ENCODE measurements around the gene RRBP1. TPM values are rescaled to one million over a fixed set of nuclear protein-coding genes. Genes with fewer than 3 reads are reported as not detected.

Gene RRBP1
- total and polyA plus RNA-seq, 4 donors, result 53.2 to 89.2 (median 56.7) TPM

- no peaks in the 10 kb centered on the region for H3K27me3 ChIP-seq (ENCODE audit: control insufficient read depth, insufficient read depth, low read length)
- peaks cover 36% of the 10 kb centered on the region for H3K4me1 ChIP-seq (ENCODE audit: control insufficient read depth, insufficient read depth, low read length)
- H3K27ac ChIP-seq (ENCODE audit: low read depth, low read length), result no peak overlapping the region
- no peak for DNase-seq (ENCODE audit: low read depth in 4 of 6, low spot score in 6 of 6)
- H3K9me3 ChIP-seq (ENCODE audit: control insufficient read depth, insufficient read depth, low read length), result no peaks in the 10 kb centered on the region
- 90% methylated on average over 34 of the region's 40 CpGs for WGBS (ENCODE audit: insufficient coverage)
- H3K36me3 ChIP-seq (ENCODE audit: control insufficient read depth, insufficient read depth, low read length), result peaks cover 86% of the 10 kb centered on the region
- no peak overlapping the region for H3K4me3 ChIP-seq (ENCODE audit: low read depth, low read length)
Observed at GRCh38 chr20:17613328-17614175, 68.5 kb downstream of the RRBP1 start.

- no peak overlapping the region for H3K27ac ChIP-seq (ENCODE audit: low read depth, low read length)
- peaks cover 80% of the 10 kb centered on the region for H3K36me3 ChIP-seq (ENCODE audit: control insufficient read depth, insufficient read depth, low read length)
- 83% methylated on average over 7 of the region's 7 CpGs for WGBS (ENCODE audit: insufficient coverage)
- no peaks in the 10 kb centered on the region for H3K9me3 ChIP-seq (ENCODE audit: control insufficient read depth, insufficient read depth, low read length)
- H3K27me3 ChIP-seq (ENCODE audit: control insufficient read depth, insufficient read depth, low read length), result no peaks in the 10 kb centered on the region
- H3K4me1 ChIP-seq (ENCODE audit: control insufficient read depth, insufficient read depth, low read length), result peaks cover 36% of the 10 kb centered on the region
- DNase-seq (ENCODE audit: low read depth in 4 of 6, low spot score in 6 of 6), result no peak
- H3K4me3 ChIP-seq (ENCODE audit: low read depth, low read length), result no peak overlapping the region
Observed at GRCh38 chr20:17612992-17613327, 69.1 kb downstream of the RRBP1 start.

- Histone ChIP-seq H3K9me3 (ENCODE audit: control insufficient read depth, insufficient read depth, low read length) (no peaks in the 10 kb centered on the region), H3K27ac (ENCODE audit: low read depth, low read length) (no peak overlapping the region), H3K27me3 (ENCODE audit: control insufficient read depth, insufficient read depth, low read length) (no peaks in the 10 kb centered on the region), H3K4me3 (ENCODE audit: low read depth, low read length) (no peak overlapping the region), H3K36me3 (ENCODE audit: control insufficient read depth, insufficient read depth, low read length) (peaks cover 75% of the 10 kb centered on the region), H3K4me1 (ENCODE audit: control insufficient read depth, insufficient read depth, low read length) (peaks cover 33% of the 10 kb centered on the region)
- DNase-seq (ENCODE audit: low read depth in 4 of 6, low spot score in 6 of 6), result no peak
- WGBS (ENCODE audit: insufficient coverage), result 81% methylated on average over 15 of the region's 16 CpGs
Observed at GRCh38 chr20:17612287-17612991, 69.6 kb downstream of the RRBP1 start.

- Histone ChIP-seq H3K27me3 (ENCODE audit: control insufficient read depth, insufficient read depth, low read length) (no peaks in the 10 kb centered on the region), H3K4me3 (ENCODE audit: low read depth, low read length) (no peak overlapping the region), H3K27ac (ENCODE audit: low read depth, low read length) (no peak overlapping the region), H3K9me3 (ENCODE audit: control insufficient read depth, insufficient read depth, low read length) (no peaks in the 10 kb centered on the region), H3K36me3 (ENCODE audit: control insufficient read depth, insufficient read depth, low read length) (peaks cover 68% of the 10 kb centered on the region), H3K4me1 (ENCODE audit: control insufficient read depth, insufficient read depth, low read length) (peaks cover 30% of the 10 kb centered on the region)
- no peak for DNase-seq (ENCODE audit: low read depth in 4 of 6, low spot score in 6 of 6)
- WGBS (ENCODE audit: insufficient coverage), result 88% methylated on average over 25 of the region's 26 CpGs
Observed at GRCh38 chr20:17611540-17612286, 70.3 kb downstream of the RRBP1 start.

- 61% methylated on average over 6 of the region's 6 CpGs for WGBS (ENCODE audit: insufficient coverage)
- no peaks in the 10 kb centered on the region for H3K9me3 ChIP-seq (ENCODE audit: control insufficient read depth, insufficient read depth, low read length)
- no peak overlapping the region for H3K27ac ChIP-seq (ENCODE audit: low read depth, low read length)
- H3K4me3 ChIP-seq (ENCODE audit: low read depth, low read length), result no peak overlapping the region
- peaks cover 63% of the 10 kb centered on the region for H3K36me3 ChIP-seq (ENCODE audit: control insufficient read depth, insufficient read depth, low read length)
- no peaks in the 10 kb centered on the region for H3K27me3 ChIP-seq (ENCODE audit: control insufficient read depth, insufficient read depth, low read length)
- no peak for DNase-seq (ENCODE audit: low read depth in 4 of 6, low spot score in 6 of 6)
- H3K4me1 ChIP-seq (ENCODE audit: control insufficient read depth, insufficient read depth, low read length), result peaks cover 28% of the 10 kb centered on the region
Observed at GRCh38 chr20:17611290-17611539, 70.8 kb downstream of the RRBP1 start.

- 88% methylated on average over 18 of the region's 19 CpGs for WGBS (ENCODE audit: insufficient coverage)
- no peaks in the 10 kb centered on the region for H3K9me3 ChIP-seq (ENCODE audit: control insufficient read depth, insufficient read depth, low read length)
- no peaks in the 10 kb centered on the region for H3K27me3 ChIP-seq (ENCODE audit: control insufficient read depth, insufficient read depth, low read length)
- H3K4me3 ChIP-seq (ENCODE audit: low read depth, low read length), result no peak overlapping the region
- peaks cover 26% of the 10 kb centered on the region for H3K4me1 ChIP-seq (ENCODE audit: control insufficient read depth, insufficient read depth, low read length)
- peaks cover 58% of the 10 kb centered on the region for H3K36me3 ChIP-seq (ENCODE audit: control insufficient read depth, insufficient read depth, low read length)
- H3K27ac ChIP-seq (ENCODE audit: low read depth, low read length), result no peak overlapping the region
- DNase-seq (ENCODE audit: low read depth in 4 of 6, low spot score in 6 of 6), result no peak
Observed at GRCh38 chr20:17610566-17611289, 71.3 kb downstream of the RRBP1 start.

GRCh38 chr20:17609811-17610377 is 72.1 kb downstream of the RRBP1 start:
- no peak overlapping the region for H3K27ac ChIP-seq (ENCODE audit: low read depth, low read length)
- no peak overlapping the region for H3K4me3 ChIP-seq (ENCODE audit: low read depth, low read length)
- peaks cover 49% of the 10 kb centered on the region for H3K36me3 ChIP-seq (ENCODE audit: control insufficient read depth, insufficient read depth, low read length)
- no peaks in the 10 kb centered on the region for H3K27me3 ChIP-seq (ENCODE audit: control insufficient read depth, insufficient read depth, low read length)
- 73% methylated on average over 7 of the region's 8 CpGs for WGBS (ENCODE audit: insufficient coverage)
- H3K9me3 ChIP-seq (ENCODE audit: control insufficient read depth, insufficient read depth, low read length), result no peaks in the 10 kb centered on the region
- DNase-seq (ENCODE audit: low read depth in 4 of 6, low spot score in 6 of 6), result no peak
- H3K4me1 ChIP-seq (ENCODE audit: control insufficient read depth, insufficient read depth, low read length), result peaks cover 22% of the 10 kb centered on the region

- 38% methylated on average over 1 of the region's 3 CpGs for WGBS (ENCODE audit: insufficient coverage)
- Histone ChIP-seq H3K27ac (ENCODE audit: low read depth, low read length) (no peak overlapping the region), H3K27me3 (ENCODE audit: control insufficient read depth, insufficient read depth, low read length) (no peaks in the 10 kb centered on the region), H3K36me3 (ENCODE audit: control insufficient read depth, insufficient read depth, low read length) (peaks cover 39% of the 10 kb centered on the region), H3K4me3 (ENCODE audit: low read depth, low read length) (no peak overlapping the region), H3K9me3 (ENCODE audit: control insufficient read depth, insufficient read depth, low read length) (no peaks in the 10 kb centered on the region), H3K4me1 (ENCODE audit: control insufficient read depth, insufficient read depth, low read length) (peaks cover 13% of the 10 kb centered on the region)
- DNase-seq (ENCODE audit: low read depth in 4 of 6, low spot score in 6 of 6), result no peak
Observed at GRCh38 chr20:17608701-17609497, 73.1 kb downstream of the RRBP1 start.

All from spinal cord (tissue), 10 donors.